Cardiac muscle cell (in vitro differentiated cells and primary cell): ENCODE measurements around the gene FOXN3. TPM values are rescaled to one million over a fixed set of nuclear protein-coding genes. Genes with fewer than 3 reads are reported as not detected.

Experiments used
- DNase-seq, 2 donors: peaks; one replicate each; pipeline versions ENCODE4 v3.0.0 to v3.0.0-alpha.2; 2010 to 2017; ENCODE audit warnings: low read depth in 1 of 2, low spot score in 1 of 2
- H3K27ac ChIP-seq: fragments of 200-600 bp; sonication (generic); 2 replicates; pipeline ENCODE4 v1.5.1; 2016
- H3K27me3 ChIP-seq: fragments of 200-600 bp; sonication (generic); 2 replicates; pipeline ENCODE4 v1.6.0; 2016; ENCODE audit warnings: control low read depth
- H3K36me3 ChIP-seq: fragments of 200-600 bp; sonication (generic); 2 replicates; pipeline ENCODE4 v1.5.1; 2016; ENCODE audit warnings: control low read depth
- H3K4me1 ChIP-seq: fragments of 200-600 bp; sonication (generic); 2 replicates; pipeline ENCODE4 v1.8.1; 2017; ENCODE audit warnings: low read depth, mild to moderate bottlenecking, mixed run types
- H3K4me3 ChIP-seq: fragments of 200-600 bp; sonication (generic); 2 replicates; pipeline ENCODE4 v1.5.1; 2016; ENCODE audit warnings: mild to moderate bottlenecking
- H3K9me3 ChIP-seq: fragments of 200-600 bp; sonication (generic); 2 replicates; pipeline ENCODE4 v1.5.1; 2017; ENCODE audit warnings: low read depth, mild to moderate bottlenecking, control low read depth
- CTCF ChIP-seq: IDR thresholded peaks from 2 replicates; pipeline ENCODE4 v1.5.1; 2012; ENCODE audit warnings: low read depth, mild to moderate bottlenecking, low read length
- polyA plus RNA-seq: library from polyadenylated mRNA; unstranded; fragments of >200 nt; fragmentation: Nextera tagmentation; extraction: Ambion mirVana; gene quantifications from 2 replicates; pipeline ENCODE4 v1.2.1, GENCODE V29; 2016
- total RNA-seq: library from RNA; depleted of rRNA; stranded (reverse); fragments of >200 nt; gene quantifications from 2 replicates; pipeline ENCODE4 v1.2.3, GENCODE V29; 2016

FOXN3 gene
- total and polyA plus RNA-seq, 2 experiments from 2014 or later: 43.8 to 74.8 TPM

GRCh38 chr14:89308232-89308959 lies 108.6 kb downstream of the FOXN3 start:
- H3K4me3 ChIP-seq: no peak overlapping the region
- no peaks in the 10 kb centered on the region for H3K27me3 ChIP-seq
- H3K9me3 ChIP-seq: no peaks in the 10 kb centered on the region
- H3K27ac ChIP-seq: no peak overlapping the region
- no peak for TF ChIP-seq CTCF
- no peaks in the 10 kb centered on the region for H3K36me3 ChIP-seq
- peaks cover 27% of the 10 kb centered on the region for H3K4me1 ChIP-seq
- DNase-seq: peak in 1 of 2 donors; percentile 40

- H3K27me3 ChIP-seq: no peaks in the 10 kb centered on the region
- H3K4me1 ChIP-seq: peaks cover 31% of the 10 kb centered on the region
- no peaks in the 10 kb centered on the region for H3K36me3 ChIP-seq
- H3K27ac ChIP-seq: no peak overlapping the region
- no peak for TF ChIP-seq CTCF
- no peaks in the 10 kb centered on the region for H3K9me3 ChIP-seq
- H3K4me3 ChIP-seq: no peak overlapping the region
- no peak for DNase-seq
These were observed 109.6 kb downstream of the FOXN3 start for GRCh38 chr14:89307409-89307808.

- no peaks in the 10 kb centered on the region for H3K36me3 ChIP-seq
- H3K4me1 ChIP-seq: peaks cover 31% of the 10 kb centered on the region
- no peaks in the 10 kb centered on the region for H3K27me3 ChIP-seq
- H3K4me3 ChIP-seq: no peak overlapping the region
- peak in 1 of 2 donors; percentile 85 for DNase-seq
- TF ChIP-seq CTCF: no peak
- no peaks in the 10 kb centered on the region for H3K9me3 ChIP-seq
- peak overlapping the region; percentile 95 for H3K27ac ChIP-seq
These were observed 111.9 kb downstream of the FOXN3 start for GRCh38 chr14:89304972-89305703.

GRCh38 chr14:89304561-89304960 lies 112.5 kb downstream of the FOXN3 start:
- Histone ChIP-seq H3K4me3 (peak overlapping the region; percentile 1), H3K9me3 (no peaks in the 10 kb centered on the region), H3K36me3 (no peaks in the 10 kb centered on the region), H3K4me1 (peaks cover 31% of the 10 kb centered on the region), H3K27me3 (no peaks in the 10 kb centered on the region), H3K27ac (peak overlapping the region; percentile 95)
- DNase-seq: no peak
- TF ChIP-seq CTCF: no peak

DNA sequence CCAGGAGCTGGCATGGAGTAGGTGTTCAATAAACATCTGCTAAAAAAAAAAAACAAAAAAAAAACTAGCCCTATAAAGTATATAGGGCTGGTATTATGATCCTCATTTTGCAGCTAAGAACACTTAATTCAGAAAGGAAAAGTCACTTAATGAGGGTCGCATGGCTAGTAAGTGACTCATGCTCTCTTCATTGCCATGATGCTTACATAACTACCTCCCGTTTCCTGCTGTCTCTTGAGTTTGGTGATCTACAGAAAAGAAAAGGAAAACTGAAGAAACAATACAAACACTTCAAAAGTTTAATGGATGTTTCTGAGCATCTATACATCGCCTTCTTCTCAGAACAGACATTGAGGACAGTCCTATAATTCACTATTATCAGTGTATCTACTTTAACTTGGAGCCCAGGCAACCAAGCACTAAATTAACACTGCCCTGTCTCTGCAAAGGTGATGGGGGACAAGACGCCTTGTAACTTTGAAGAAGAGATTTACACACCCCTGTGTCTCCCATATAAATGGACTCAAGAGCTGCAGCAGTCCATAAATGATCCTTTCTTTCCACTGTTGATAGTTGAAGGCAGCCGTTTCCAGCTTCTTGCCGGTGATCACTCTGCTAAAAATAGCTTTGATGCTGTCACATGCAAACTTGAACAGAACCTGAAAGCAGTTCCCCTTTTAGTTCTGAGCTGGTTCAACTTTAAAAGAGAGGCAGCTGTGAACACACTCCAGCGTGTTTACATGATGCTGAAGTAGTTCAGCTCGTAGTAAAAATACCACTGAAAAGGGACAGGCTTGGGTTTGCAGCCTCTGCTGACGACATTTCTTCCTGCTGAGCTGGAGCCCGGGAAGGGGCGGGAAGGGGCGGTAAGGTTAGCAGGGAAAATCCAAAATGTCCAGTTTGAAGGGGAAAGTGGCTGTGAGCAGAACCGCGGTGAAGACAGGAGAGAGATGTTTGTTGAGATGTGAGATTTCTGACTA lies 113.3 kb downstream of the FOXN3 start:
- DNase-seq: peak; percentile 83
- no peaks in the 10 kb centered on the region for H3K9me3 ChIP-seq
- TF ChIP-seq CTCF: no peak
- peak overlapping the region; percentile 95 for H3K27ac ChIP-seq
- H3K4me1 ChIP-seq: peaks cover 31% of the 10 kb centered on the region
- no peaks in the 10 kb centered on the region for H3K36me3 ChIP-seq
- H3K4me3 ChIP-seq: peak overlapping the region; percentile 1
- H3K27me3 ChIP-seq: no peaks in the 10 kb centered on the region
